Tibial nerve (tissue), 4 donors: ENCODE data around the gene CD300E. TPM values are rescaled to one million over a fixed set of nuclear protein-coding genes. Genes with fewer than 3 reads are reported as not detected.

Experiments
- DNase-seq, 2 donors: peaks; one replicate each; pipeline ENCODE4 v3.0.0-alpha.2; 2019; ENCODE audit warnings: low spot score in 2 of 2
- H3K27ac ChIP-seq, 4 donors: fragments of 200-600 bp; sonication (generic) in 3 of 4; one replicate each; pipeline ENCODE4 v1.5.1; 2017 to 2019; ENCODE audit warnings: mild to moderate bottlenecking in 1 of 4
- H3K27me3 ChIP-seq, 2 donors: fragments of 200-600 bp; sonication (generic) in 1 of 2; one replicate each; pipeline versions ENCODE4 v1.5.1 to v1.6.0; 2017 to 2019
- H3K36me3 ChIP-seq, 3 donors: fragments of 200-600 bp; sonication (generic); one replicate each; pipeline ENCODE4 v1.5.1; 2018 to 2019
- H3K4me1 ChIP-seq, 4 donors: fragments of 200-600 bp; sonication (generic) in 3 of 4; one replicate each; pipeline ENCODE4 v1.5.1; 2017 to 2019
- H3K4me3 ChIP-seq, 4 donors: fragments of 200-600 bp; sonication (generic) in 3 of 4; one replicate each; pipeline ENCODE4 v1.5.1; 2017 to 2019; ENCODE audit warnings: mild to moderate bottlenecking in 1 of 4, moderate library complexity in 1 of 4
- H3K9me3 ChIP-seq, 4 donors: fragments of 200-600 bp; sonication (generic) in 3 of 4; one replicate each; pipeline ENCODE4 v1.5.1; 2017 to 2019
- CTCF ChIP-seq, 5 experiments: fragments of 200-600 bp in 3 of 5; fragments of 450-650 bp in 2 of 5; sonication (generic) in 3 of 5; IDR thresholded peaks; one replicate each; pipeline ENCODE4 v1.5.1; 2016 to 2019; ENCODE audit warnings: antibody characterized with exemption in 5 of 5, mild to moderate bottlenecking in 3 of 5, moderate library complexity in 2 of 5
- EP300 ChIP-seq, 2 donors: sonication (generic); formaldehyde crosslinking; IDR thresholded peaks; one replicate each; pipeline ENCODE4 v1.6.1; 2017; ENCODE audit warnings: antibody characterized with exemption in 2 of 2, mild to moderate bottlenecking in 1 of 2
- POLR2A ChIP-seq, 2 donors: fragments of 450-650 bp; IDR thresholded peaks; one replicate each; pipeline ENCODE4 v1.6.1; 2017; ENCODE audit warnings: antibody characterized with exemption in 2 of 2, mild to moderate bottlenecking in 2 of 2, moderate library complexity in 2 of 2
- WGBS, 2 donors: methylation state at CpG; one replicate each; pipeline ENCODE4 v1.1.5; 2018; 5-methylcytosine and 5-hydroxymethylcytosine counted together
- total RNA-seq, 4 donors: library from RNA; depleted of rRNA; stranded (reverse); fragments of >200 nt; gene quantifications; one replicate each; pipeline ENCODE4 v1.1.0, GENCODE V29; 2016

CD300E gene
- total RNA-seq, 4 donors from 2014 or later = under 0.01 to 1.8 (median 0.51) TPM

- H3K4me1 ChIP-seq = no peaks in the 10 kb centered on the region
- WGBS, 2 donors = 70 to 80% methylated on average over 3 of the region's 3 CpGs
- no peaks in the 10 kb centered on the region for H3K9me3 ChIP-seq
- no peaks in the 10 kb centered on the region for H3K36me3 ChIP-seq
- no peak overlapping the region for H3K4me3 ChIP-seq
- no peaks in the 10 kb centered on the region for H3K27me3 ChIP-seq
- no peak for DNase-seq
- no peak for TF ChIP-seq CTCF (IDR thresholded peaks at IDR 0.05)
- no peak for TF ChIP-seq POLR2A (IDR thresholded peaks at IDR 0.05)
- TF ChIP-seq EP300 (IDR thresholded peaks at IDR 0.05) = no peak
- no peak overlapping the region for H3K27ac ChIP-seq
Observed at GRCh38 chr17:74618451-74618850, 5.1 kb downstream of the CD300E start.

- Histone ChIP-seq H3K9me3 (no peaks in the 10 kb centered on the region), H3K27ac (no peak overlapping the region), H3K27me3 (no peaks in the 10 kb centered on the region), H3K36me3 (no peaks in the 10 kb centered on the region), H3K4me1 (no peaks in the 10 kb centered on the region), H3K4me3 (no peak overlapping the region)
- WGBS, 2 donors = 86 to 91% methylated on average over 7 of the region's 7 CpGs
- DNase-seq = no peak
- TF ChIP-seq EP300 (IDR thresholded peaks at IDR 0.05) (no peak), POLR2A (IDR thresholded peaks at IDR 0.05) (no peak), CTCF (IDR thresholded peaks at IDR 0.05) (no peak)
Observed at GRCh38 chr17:74616696-74617095, 6.8 kb downstream of the CD300E start.

- no peak overlapping the region for H3K4me3 ChIP-seq
- 84 to 90% methylated on average over 6 of the region's 6 CpGs for WGBS, 2 donors
- H3K4me1 ChIP-seq = no peaks in the 10 kb centered on the region
- no peaks in the 10 kb centered on the region for H3K27me3 ChIP-seq
- no peaks in the 10 kb centered on the region for H3K36me3 ChIP-seq
- peaks cover 0 to 8% (median 0%) of the 10 kb centered on the region in 4 donors for H3K9me3 ChIP-seq
- no peak for TF ChIP-seq CTCF (IDR thresholded peaks at IDR 0.05)
- no peak for TF ChIP-seq EP300 (IDR thresholded peaks at IDR 0.05)
- no peak for TF ChIP-seq POLR2A (IDR thresholded peaks at IDR 0.05)
- DNase-seq = no peak
- no peak overlapping the region for H3K27ac ChIP-seq
Observed at GRCh38 chr17:74612046-74612445, 11.5 kb downstream of the CD300E start.

- WGBS, 2 donors = 29 to 30% methylated on average over 2 of the region's 2 CpGs
- TF ChIP-seq EP300 (IDR thresholded peaks at IDR 0.05) (no peak), CTCF (IDR thresholded peaks at IDR 0.05) (no peak), POLR2A (IDR thresholded peaks at IDR 0.05) (no peak)
Observed at GRCh38 chr17:74610108-74610507, 13.4 kb downstream of the CD300E start.

GRCh38 chr17:74608511-74608910 is 15.0 kb downstream of the CD300E start:
- Histone ChIP-seq H3K27me3 (peaks cover 0 to 4% of the 10 kb centered on the region in 2 donors), H3K27ac (no peak overlapping the region), H3K36me3 (no peaks in the 10 kb centered on the region), H3K9me3 (peaks cover 0 to 8% (median 0%) of the 10 kb centered on the region in 4 donors), H3K4me3 (no peak overlapping the region), H3K4me1 (peaks cover 0 to 11% (median 0%) of the 10 kb centered on the region in 4 donors)
- 94% methylated on average over 3 of the region's 3 CpGs for WGBS, 2 donors
- no peak for DNase-seq
- TF ChIP-seq POLR2A (IDR thresholded peaks at IDR 0.05) (no peak), CTCF (IDR thresholded peaks at IDR 0.05) (no peak)

More at GRCh38 chr17:74610108-74610507, 13.4 kb downstream of the CD300E start:
- Histone ChIP-seq H3K27me3 (no peaks in the 10 kb centered on the region), H3K9me3 (peaks cover 0 to 8% (median 0%) of the 10 kb centered on the region in 4 donors), H3K27ac (no peak overlapping the region), H3K36me3 (no peaks in the 10 kb centered on the region), H3K4me1 (peaks cover 0 to 6% (median 0%) of the 10 kb centered on the region in 4 donors), H3K4me3 (no peak overlapping the region)
- DNase-seq = no peak
